HCT116 (cell line): ENCODE measurements around the gene EEPD1. TPM values are rescaled to one million over a fixed set of nuclear protein-coding genes. Genes with fewer than 3 reads are reported as not detected.

Experiments used
- ATAC-seq: fragments of 200-7000 bp; cut with Tn5 transposase; 2 replicates; pipeline ENCODE4 v1.9.1; 2020; ENCODE audit warnings: mild to moderate bottlenecking, moderate library complexity
- BruUV-seq: library from RNA; stranded (reverse); fragments of 400-500 nt; replicated peaks from 2 replicates; lab custom pipeline; 2021; lab: Mats Ljungman, UMichigan
- CTCF ChIA-PET: fragments of 300-600 bp; sonication (Branson Sonifier 250); formaldehyde crosslinking; loops from one replicate; lab custom pipeline; 2021; ENCODE audit warnings: antibody characterized with exemption; lab: Charles Lee
- POLR2A ChIA-PET: fragments of 300-600, 350-600 bp; sonication (Branson Sonifier 250); formaldehyde crosslinking; loops from one replicate; lab custom pipeline; 2021; ENCODE audit warnings: antibody characterized with exemption; lab: Charles Lee
- RAD21 ChIA-PET, 2 experiments: fragments of 300-600 bp; sonication (Branson Sonifier 250); formaldehyde crosslinking; loops; one replicate each; lab custom pipeline; 2023; ENCODE audit warnings: low total read pairs in 2 of 2; ENCODE audit not compliant: uncharacterized antibody in 2 of 2, unreplicated experiment in 2 of 2, low non-redundant PET in 1 of 2; lab: Charles Lee
- DNase-seq: peaks from one replicate; pipeline ENCODE4 v3.0.0-alpha.2; 2010; ENCODE audit warnings: low read depth, low spot score
- H2AFZ ChIP-seq: fragments of 200-600 bp; shearing (Covaris generic), sonication (generic); 2 replicates; pipeline ENCODE4 v1.6.1; 2017; ENCODE audit warnings: low read depth, mixed run types, mixed read lengths, antibody characterized with exemption, low read length; ENCODE audit not compliant: poor library complexity, severe bottlenecking
- H3K27ac ChIP-seq: 2 replicates; pipeline ENCODE4 v1.5.1; 2012; ENCODE audit warnings: low read depth, low read length
- H3K27me3 ChIP-seq: fragments of 200-600 bp; sonication (generic); 2 replicates; pipeline ENCODE4 v1.6.1; 2016; ENCODE audit warnings: mixed run types, low read length, mixed read lengths; ENCODE audit not compliant: insufficient read depth
- H3K36me3 ChIP-seq, 2 experiments: fragments of 200-500 bp in 1 of 2; fragments of 200-600 bp in 1 of 2; sonication (Bioruptor generic) in 1 of 2; sonication (generic) in 1 of 2; 2 replicates each; pipeline versions ENCODE4 v1.5.1 to v1.6.1; 2014 to 2016; ENCODE audit warnings: low read length in 2 of 2, inconsistent platforms in 1 of 2, mixed read lengths in 1 of 2, mixed run types in 1 of 2; ENCODE audit not compliant: insufficient read depth in 2 of 2, control insufficient read depth in 1 of 2
- H3K4me1 ChIP-seq, 2 experiments: fragments of 200-600 bp in 1 of 2; sonication (generic) in 1 of 2; 2 replicates each; pipeline versions ENCODE4 v1.5.1 to v1.6.1; 2012 to 2017; ENCODE audit warnings: low read length in 2 of 2, inconsistent platforms in 1 of 2, mild to moderate bottlenecking in 1 of 2, mixed read lengths in 1 of 2, mixed run types in 1 of 2, moderate library complexity in 1 of 2; ENCODE audit not compliant: insufficient read depth in 2 of 2, control insufficient read depth in 1 of 2
- H3K4me2 ChIP-seq: fragments of 200-600 bp; sonication (generic); 2 replicates; pipeline ENCODE4 v1.6.1; 2017; ENCODE audit warnings: mixed run types, low read length, mixed read lengths
- H3K4me3 ChIP-seq, 2 experiments: fragments of 200-600 bp in 1 of 2; sonication (generic) in 1 of 2; replicated peaks in 1 of 2; 2 replicates each; pipeline ENCODE4 v1.5.1; 2011 to 2016; ENCODE audit warnings: low read length in 2 of 2, control low read depth in 1 of 2, low read depth in 1 of 2, mild to moderate bottlenecking in 1 of 2, mixed read lengths in 1 of 2, mixed run types in 1 of 2
- H3K79me2 ChIP-seq: fragments of 200-600 bp; sonication (generic); 2 replicates; pipeline ENCODE4 v1.6.1; 2017; ENCODE audit warnings: mild to moderate bottlenecking, mixed run types, low read length, moderate library complexity, mixed read lengths; ENCODE audit not compliant: insufficient read depth
- H3K9ac ChIP-seq: fragments of 200-600 bp; sonication (generic); 2 replicates; pipeline ENCODE4 v1.6.1; 2016; ENCODE audit warnings: low read length, mixed read lengths
- H3K9me2 ChIP-seq: fragments of 200-600 bp; sonication (generic), shearing (Covaris generic); 2 replicates; pipeline ENCODE4 v1.6.1; 2017; ENCODE audit warnings: mixed run types, mild to moderate bottlenecking, moderate library complexity; ENCODE audit not compliant: insufficient read depth
- H3K9me3 ChIP-seq, 2 experiments: fragments of 200-500 bp in 1 of 2; fragments of 200-600 bp in 1 of 2; sonication (Bioruptor generic) in 1 of 2; sonication (generic) in 1 of 2; 2 replicates each; pipeline ENCODE4 v1.6.1; 2014 to 2017; ENCODE audit warnings: low read length in 2 of 2, mixed read lengths in 2 of 2, inconsistent platforms in 1 of 2, low read depth in 1 of 2, mild to moderate bottlenecking in 1 of 2, mixed run types in 1 of 2, moderate library complexity in 1 of 2; ENCODE audit not compliant: control insufficient read depth in 1 of 2, insufficient read depth in 1 of 2
- H4K20me1 ChIP-seq: fragments of 200-600 bp; sonication (generic), shearing (Covaris generic); 2 replicates; pipeline ENCODE4 v1.6.1; 2017; ENCODE audit warnings: mixed run types, mild to moderate bottlenecking, moderate library complexity; ENCODE audit not compliant: insufficient read depth
- CBX3 ChIP-seq: IDR thresholded peaks from 2 replicates; pipeline ENCODE4 v1.6.1; 2012; ENCODE audit warnings: low read depth
- EGR1 ChIP-seq: IDR thresholded peaks from 2 replicates; pipeline ENCODE4 v1.6.1; 2012; ENCODE audit warnings: low read depth
- ELF1 ChIP-seq: IDR thresholded peaks from 2 replicates; pipeline ENCODE4 v1.6.1; 2012; ENCODE audit warnings: low read depth, borderline replicate concordance
- EZH2phosphoT487 ChIP-seq: fragments of 200-600 bp; IDR thresholded peaks from 2 replicates; pipeline ENCODE4 v1.6.1; 2018; ENCODE audit warnings: antibody characterized with exemption, borderline replicate concordance
- FOSL1 ChIP-seq: IDR thresholded peaks from 2 replicates; pipeline ENCODE4 v1.6.1; 2012; ENCODE audit warnings: low read depth
- JUND ChIP-seq: IDR thresholded peaks from 2 replicates; pipeline ENCODE4 v1.6.1; 2012
- POLR2AphosphoS5 ChIP-seq: IDR thresholded peaks from 2 replicates; pipeline ENCODE4 v1.6.1; 2011; ENCODE audit warnings: mild to moderate bottlenecking, low read depth, low read length, moderate library complexity
- RAD21 ChIP-seq: IDR thresholded peaks from 2 replicates; pipeline ENCODE4 v1.6.1; 2012; ENCODE audit warnings: low read depth, mild to moderate bottlenecking
- SP1 ChIP-seq: IDR thresholded peaks from 2 replicates; pipeline ENCODE4 v1.6.1; 2012; ENCODE audit warnings: low read depth
- SRF ChIP-seq: IDR thresholded peaks from 2 replicates; pipeline ENCODE4 v1.6.1; 2012; ENCODE audit warnings: low read depth
- TCF7L2 ChIP-seq: IDR thresholded peaks from 2 replicates; pipeline ENCODE4 v1.7.0; 2011; ENCODE audit warnings: borderline replicate concordance, inconsistent platforms; ENCODE audit not compliant: insufficient read depth, insufficient read length; ENCODE audit errors: extremely low read depth
- YY1 ChIP-seq: IDR thresholded peaks from 2 replicates; pipeline ENCODE4 v1.6.1; 2011; ENCODE audit warnings: low read length, low read depth, moderate library complexity, mild to moderate bottlenecking; ENCODE audit not compliant: insufficient replicate concordance; ENCODE audit errors: extremely low read depth
- ZNF274 ChIP-seq: fragments of 200-500 bp; sonication (Bioruptor generic); IDR thresholded peaks from 2 replicates; pipeline ENCODE4 v1.6.1; 2014; ENCODE audit warnings: mild to moderate bottlenecking, low read depth, low read length, inconsistent platforms
- intact Hi-C: fragments of 100-400 bp; cut with micrococcal nuclease; formaldehyde crosslinking; loops from 2 replicates; pipeline ENCODE4 v1.10.0; 2022
- total RNA-seq: library from RNA; stranded (reverse); gene quantifications from one replicate; pipeline ENCODE4 v1.2.1, GENCODE V29; 2021; ENCODE audit not compliant: unreplicated experiment
- TF ChIP-seq, protein P1 (sequence below): IDR thresholded peaks from 2 replicates; pipeline ENCODE4 v1.6.1; 2012; ENCODE audit warnings: low read depth
- TF ChIP-seq, protein P2 (sequence below): IDR thresholded peaks from 2 replicates; pipeline ENCODE4 v1.6.1; 2012
- TF ChIP-seq, protein P3 (sequence below): IDR thresholded peaks from 2 replicates; pipeline ENCODE4 v1.6.1; 2012
- TF ChIP-seq, protein P4 (sequence below): IDR thresholded peaks from 2 replicates; pipeline ENCODE4 v1.6.1; 2011; ENCODE audit warnings: mild to moderate bottlenecking, low read length, moderate library complexity; ENCODE audit not compliant: insufficient replicate concordance; ENCODE audit errors: extremely low read depth

Gene EEPD1
- total RNA-seq, 1 experiment from 2014 or later = 4.2 TPM

DNA sequence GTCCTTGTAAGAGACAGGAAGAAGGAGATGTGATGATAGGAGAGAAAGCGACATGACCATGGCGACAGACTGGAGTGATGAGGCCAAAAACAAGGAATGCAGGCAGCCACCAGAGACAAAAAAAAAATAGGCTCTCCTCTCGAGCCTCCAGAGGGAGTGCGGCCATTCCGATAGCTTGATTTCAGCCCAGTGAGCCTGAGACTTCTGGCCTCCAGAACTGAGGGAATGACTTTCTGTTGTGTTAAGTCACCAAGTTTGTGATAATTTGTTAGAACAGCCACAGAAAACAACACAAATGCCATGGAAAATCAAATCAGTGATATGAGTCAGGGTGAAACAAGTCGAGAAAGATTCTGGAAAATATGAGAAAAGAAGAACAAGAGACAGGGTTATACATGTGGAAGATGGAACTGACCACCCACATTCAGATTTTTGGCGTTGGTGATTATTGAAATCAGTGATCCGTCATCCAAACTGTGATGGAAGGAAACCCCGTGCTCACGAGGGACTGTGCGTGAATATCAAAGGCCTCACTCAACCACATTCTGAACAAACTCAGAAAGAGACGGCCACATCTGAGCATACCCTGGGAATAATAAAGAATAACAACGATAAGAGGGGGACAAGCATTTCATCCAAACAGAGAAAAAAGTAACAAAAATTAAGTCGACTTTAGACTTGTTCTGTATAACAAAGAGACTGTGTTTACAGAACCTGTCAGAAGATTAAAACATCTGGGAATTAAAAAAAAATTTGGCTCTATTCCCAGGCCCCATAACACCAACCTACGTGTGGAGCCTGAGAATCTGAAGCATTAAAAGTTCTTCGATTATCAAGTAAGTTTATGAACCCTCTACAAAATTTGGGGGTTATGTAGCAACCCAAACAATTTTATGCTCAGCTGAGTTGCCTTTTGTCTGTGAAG lies 72.1 kb downstream of the EEPD1 start (continued):
- TF ChIP-seq, protein P1, sequence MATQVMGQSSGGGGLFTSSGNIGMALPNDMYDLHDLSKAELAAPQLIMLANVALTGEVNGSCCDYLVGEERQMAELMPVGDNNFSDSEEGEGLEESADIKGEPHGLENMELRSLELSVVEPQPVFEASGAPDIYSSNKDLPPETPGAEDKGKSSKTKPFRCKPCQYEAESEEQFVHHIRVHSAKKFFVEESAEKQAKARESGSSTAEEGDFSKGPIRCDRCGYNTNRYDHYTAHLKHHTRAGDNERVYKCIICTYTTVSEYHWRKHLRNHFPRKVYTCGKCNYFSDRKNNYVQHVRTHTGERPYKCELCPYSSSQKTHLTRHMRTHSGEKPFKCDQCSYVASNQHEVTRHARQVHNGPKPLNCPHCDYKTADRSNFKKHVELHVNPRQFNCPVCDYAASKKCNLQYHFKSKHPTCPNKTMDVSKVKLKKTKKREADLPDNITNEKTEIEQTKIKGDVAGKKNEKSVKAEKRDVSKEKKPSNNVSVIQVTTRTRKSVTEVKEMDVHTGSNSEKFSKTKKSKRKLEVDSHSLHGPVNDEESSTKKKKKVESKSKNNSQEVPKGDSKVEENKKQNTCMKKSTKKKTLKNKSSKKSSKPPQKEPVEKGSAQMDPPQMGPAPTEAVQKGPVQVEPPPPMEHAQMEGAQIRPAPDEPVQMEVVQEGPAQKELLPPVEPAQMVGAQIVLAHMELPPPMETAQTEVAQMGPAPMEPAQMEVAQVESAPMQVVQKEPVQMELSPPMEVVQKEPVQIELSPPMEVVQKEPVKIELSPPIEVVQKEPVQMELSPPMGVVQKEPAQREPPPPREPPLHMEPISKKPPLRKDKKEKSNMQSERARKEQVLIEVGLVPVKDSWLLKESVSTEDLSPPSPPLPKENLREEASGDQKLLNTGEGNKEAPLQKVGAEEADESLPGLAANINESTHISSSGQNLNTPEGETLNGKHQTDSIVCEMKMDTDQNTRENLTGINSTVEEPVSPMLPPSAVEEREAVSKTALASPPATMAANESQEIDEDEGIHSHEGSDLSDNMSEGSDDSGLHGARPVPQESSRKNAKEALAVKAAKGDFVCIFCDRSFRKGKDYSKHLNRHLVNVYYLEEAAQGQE = no peak
- TF ChIP-seq, protein P2, sequence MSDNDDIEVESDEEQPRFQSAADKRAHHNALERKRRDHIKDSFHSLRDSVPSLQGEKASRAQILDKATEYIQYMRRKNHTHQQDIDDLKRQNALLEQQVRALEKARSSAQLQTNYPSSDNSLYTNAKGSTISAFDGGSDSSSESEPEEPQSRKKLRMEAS = no peak
- TF ChIP-seq YY1 = no peak
- TF ChIP-seq EGR1 = no peak
- TF ChIP-seq FOSL1 = no peak
- TF ChIP-seq TCF7L2 = no peak
- TF ChIP-seq ELF1 = no peak
- no peak for TF ChIP-seq ZNF274
- TF ChIP-seq, protein P3, sequence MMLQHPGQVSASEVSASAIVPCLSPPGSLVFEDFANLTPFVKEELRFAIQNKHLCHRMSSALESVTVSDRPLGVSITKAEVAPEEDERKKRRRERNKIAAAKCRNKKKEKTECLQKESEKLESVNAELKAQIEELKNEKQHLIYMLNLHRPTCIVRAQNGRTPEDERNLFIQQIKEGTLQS = no peak

DNA sequence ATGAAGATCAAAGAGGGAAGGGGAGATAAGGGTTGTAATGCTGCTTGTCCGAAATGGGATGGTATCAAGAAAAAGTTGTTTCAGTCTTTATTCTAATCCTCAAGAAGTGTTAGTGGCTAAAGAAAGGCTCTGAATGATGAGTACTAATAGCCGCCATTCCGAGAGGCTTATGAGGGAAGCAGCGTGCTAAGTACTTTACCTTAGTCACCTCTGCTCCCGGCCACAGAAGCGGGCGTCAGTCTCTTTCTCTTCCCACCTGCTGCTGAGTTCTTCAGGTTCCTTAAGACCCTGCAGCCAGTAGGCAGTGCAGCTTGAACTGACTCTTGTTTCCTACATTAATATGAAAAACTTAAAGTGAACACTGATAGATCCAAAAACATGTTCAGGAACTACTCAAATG lies 73.1 kb downstream of the EEPD1 start:
- H3K27me3 ChIP-seq = no peaks in the 10 kb centered on the region
- H3K27ac ChIP-seq = no peak overlapping the region
- CTCF ChIA-PET = no interaction called here
- no peak overlapping the region for H2AFZ ChIP-seq
- no peaks in the 10 kb centered on the region for H4K20me1 ChIP-seq
- H3K9ac ChIP-seq = no peak overlapping the region
- H3K36me3 ChIP-seq = no peaks in the 10 kb centered on the region
- no peak overlapping the region for H3K4me2 ChIP-seq
- H3K79me2 ChIP-seq = no peaks in the 10 kb centered on the region
- no peak overlapping the region for H3K4me3 ChIP-seq
- intact Hi-C loops = no loop called here
- DNase-seq (no peak), ATAC-seq (no peak)
- RAD21 ChIA-PET = no interaction called here
- no TSS peak for BruUV-seq
- no peaks in the 10 kb centered on the region for H3K4me1 ChIP-seq
- no peaks in the 10 kb centered on the region for H3K9me2 ChIP-seq
- POLR2A ChIA-PET = no interaction called here
- H3K9me3 ChIP-seq = no peaks in the 10 kb centered on the region
- no peak for TF ChIP-seq ELF1
- TF ChIP-seq EGR1 = no peak
- TF ChIP-seq SRF = no peak
- no peak for TF ChIP-seq RAD21
- TF ChIP-seq, protein P4, sequence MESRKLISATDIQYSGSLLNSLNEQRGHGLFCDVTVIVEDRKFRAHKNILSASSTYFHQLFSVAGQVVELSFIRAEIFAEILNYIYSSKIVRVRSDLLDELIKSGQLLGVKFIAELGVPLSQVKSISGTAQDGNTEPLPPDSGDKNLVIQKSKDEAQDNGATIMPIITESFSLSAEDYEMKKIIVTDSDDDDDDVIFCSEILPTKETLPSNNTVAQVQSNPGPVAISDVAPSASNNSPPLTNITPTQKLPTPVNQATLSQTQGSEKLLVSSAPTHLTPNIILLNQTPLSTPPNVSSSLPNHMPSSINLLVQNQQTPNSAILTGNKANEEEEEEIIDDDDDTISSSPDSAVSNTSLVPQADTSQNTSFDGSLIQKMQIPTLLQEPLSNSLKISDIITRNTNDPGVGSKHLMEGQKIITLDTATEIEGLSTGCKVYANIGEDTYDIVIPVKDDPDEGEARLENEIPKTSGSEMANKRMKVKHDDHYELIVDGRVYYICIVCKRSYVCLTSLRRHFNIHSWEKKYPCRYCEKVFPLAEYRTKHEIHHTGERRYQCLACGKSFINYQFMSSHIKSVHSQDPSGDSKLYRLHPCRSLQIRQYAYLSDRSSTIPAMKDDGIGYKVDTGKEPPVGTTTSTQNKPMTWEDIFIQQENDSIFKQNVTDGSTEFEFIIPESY = no peak
- no peak for TF ChIP-seq JUND
- TF ChIP-seq SP1 = no peak
- TF ChIP-seq EZH2phosphoT487 = no peak
- no peak for TF ChIP-seq CBX3
- TF ChIP-seq POLR2AphosphoS5 = no peak
